Mucosa of stomach (tissue), 1 donor: ENCODE measurements around the gene TUBAL3.

Experiments used
- H3K27me3 ChIP-seq: one replicate; pipeline ENCODE4 v1.7.0; 2013; ENCODE audit warnings: mild to moderate bottlenecking, low read length; ENCODE audit not compliant: control insufficient read depth, insufficient read depth
- H3K36me3 ChIP-seq: one replicate; pipeline ENCODE4 v1.7.0; 2013; ENCODE audit warnings: low read length; ENCODE audit not compliant: control insufficient read depth, insufficient read depth
- H3K4me1 ChIP-seq: one replicate; pipeline ENCODE4 v1.7.0; 2013; ENCODE audit warnings: mild to moderate bottlenecking, low read length; ENCODE audit not compliant: control insufficient read depth, insufficient read depth
- H3K4me3 ChIP-seq: one replicate; pipeline ENCODE4 v1.7.0; 2013; ENCODE audit warnings: low read length
- H3K9ac ChIP-seq: one replicate; pipeline ENCODE4 v1.7.0; 2013; ENCODE audit warnings: mild to moderate bottlenecking, low read length, moderate library complexity
- H3K9me3 ChIP-seq: one replicate; pipeline ENCODE4 v1.7.0; 2013; ENCODE audit warnings: mild to moderate bottlenecking, low read length, moderate library complexity; ENCODE audit not compliant: control insufficient read depth
- donor health status: Pancreatic carcinoma.

The TUBAL3 gene

GRCh38 chr10:5404208-5405041 is at the start of gene TUBAL3:
Gene TUBAL3 (minus strand): TSS chr10:5404828. CDS start chr10:5404792, 36 bp downstream.
- Histone ChIP-seq H3K9me3 (no peaks in the 10 kb centered on the region), H3K9ac (no peak within 1 kb of the TSS), H3K4me3 (no peak within 1 kb of the TSS)

GRCh38 chr10:5453749-5454489 is 49.3 kb upstream of the TUBAL3 start:
- no peak overlapping the region for H3K9ac ChIP-seq
- H3K27me3 ChIP-seq, result no peaks in the 10 kb centered on the region
- H3K4me3 ChIP-seq, result no peak overlapping the region
- no peaks in the 10 kb centered on the region for H3K9me3 ChIP-seq
- peaks cover 12% of the 10 kb centered on the region for H3K36me3 ChIP-seq
- no peaks in the 10 kb centered on the region for H3K4me1 ChIP-seq

More at GRCh38 chr10:5404208-5405041, at the start of gene TUBAL3:
- peaks cover 4% of the 10 kb centered on the region for H3K4me1 ChIP-seq
- no peaks in the 10 kb centered on the region for H3K27me3 ChIP-seq
- H3K36me3 ChIP-seq, result no peaks in the 10 kb centered on the region

DNA sequence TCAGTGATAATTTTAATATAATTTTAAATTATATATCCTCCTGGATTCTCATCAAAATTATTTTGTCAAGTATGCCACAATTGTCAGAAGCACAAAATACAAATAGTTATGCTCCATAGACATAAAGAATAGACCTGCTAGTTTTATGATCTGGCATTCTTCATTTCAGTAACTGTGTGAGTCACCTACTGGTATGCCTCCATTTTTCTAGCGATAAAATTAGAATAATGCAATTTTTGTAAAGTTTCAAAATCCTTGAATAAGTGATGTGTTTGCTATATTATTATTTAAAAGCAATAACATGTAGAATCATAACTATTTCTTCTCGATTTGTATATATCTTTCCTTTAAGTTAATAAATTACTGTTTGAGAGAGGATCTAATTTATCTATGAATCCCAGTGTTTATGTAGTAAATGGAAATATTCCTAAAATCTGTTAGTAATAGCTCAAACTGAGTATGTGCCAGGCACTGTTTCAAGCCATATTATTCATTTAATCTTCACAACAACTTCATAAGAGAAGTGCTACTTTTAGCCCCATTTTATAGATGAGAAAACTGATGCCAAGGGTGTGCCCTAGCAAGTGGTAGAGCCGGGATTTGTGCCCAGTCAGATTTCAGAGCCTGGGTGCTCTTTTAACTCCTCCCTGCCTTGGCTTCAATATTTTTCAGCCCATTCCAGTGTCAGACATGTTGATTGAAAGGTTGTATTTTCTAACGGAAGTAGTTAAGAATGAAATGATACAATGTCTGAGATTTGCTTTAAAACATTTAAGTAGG is 46.2 kb upstream of the TUBAL3 start:
- Histone ChIP-seq H3K4me1 (no peaks in the 10 kb centered on the region), H3K9ac (no peak overlapping the region), H3K36me3 (peaks cover 6% of the 10 kb centered on the region), H3K4me3 (no peak overlapping the region), H3K9me3 (no peaks in the 10 kb centered on the region), H3K27me3 (no peaks in the 10 kb centered on the region)

- Histone ChIP-seq H3K9ac (peak overlapping the region; percentile 92), H3K4me3 (peak overlapping the region; percentile 28), H3K36me3 (peaks cover 6% of the 10 kb centered on the region), H3K4me1 (peaks cover 7% of the 10 kb centered on the region), H3K27me3 (no peaks in the 10 kb centered on the region), H3K9me3 (no peaks in the 10 kb centered on the region)
Measured at GRCh38 chr10:5449823-5450222, 45.2 kb upstream of the TUBAL3 start.

GRCh38 chr10:5449227-5449626 is 44.6 kb upstream of the TUBAL3 start:
- Histone ChIP-seq H3K36me3 (peaks cover 6% of the 10 kb centered on the region), H3K4me3 (peak overlapping the region; percentile 18), H3K27me3 (no peaks in the 10 kb centered on the region), H3K4me1 (peaks cover 10% of the 10 kb centered on the region), H3K9me3 (no peaks in the 10 kb centered on the region), H3K9ac (peak overlapping the region; percentile 92)

GRCh38 chr10:5448333-5449001 is 43.8 kb upstream of the TUBAL3 start:
- no peaks in the 10 kb centered on the region for H3K27me3 ChIP-seq
- H3K36me3 ChIP-seq, result peaks cover 2% of the 10 kb centered on the region
- H3K9ac ChIP-seq, result peak overlapping the region; percentile 92
- H3K4me3 ChIP-seq, result peak overlapping the region; percentile 42
- H3K9me3 ChIP-seq, result no peaks in the 10 kb centered on the region
- H3K4me1 ChIP-seq, result peaks cover 10% of the 10 kb centered on the region

DNA sequence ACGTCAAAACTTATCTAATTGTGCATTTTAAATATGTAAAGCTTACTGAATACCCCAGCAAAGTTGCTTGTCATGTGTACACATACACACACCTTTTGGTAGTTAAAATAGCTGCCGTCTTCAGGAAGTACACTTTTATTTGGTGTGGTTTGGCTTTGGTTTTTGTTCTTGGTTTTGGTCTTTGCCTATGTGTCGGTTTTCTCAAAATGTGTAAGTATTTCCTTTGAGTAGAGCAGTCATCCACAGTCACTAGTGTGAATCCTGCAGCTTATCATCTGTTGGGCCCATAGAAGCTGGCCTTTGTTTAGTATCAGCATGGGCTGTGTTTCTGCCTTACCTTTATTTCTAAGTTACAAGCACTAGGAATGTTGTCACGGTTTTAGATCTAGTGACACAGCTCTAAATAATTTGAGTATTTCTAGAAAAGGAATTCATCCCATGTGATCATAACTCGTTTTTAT is 43.0 kb upstream of the TUBAL3 start:
- no peaks in the 10 kb centered on the region for H3K36me3 ChIP-seq
- H3K27me3 ChIP-seq, result no peaks in the 10 kb centered on the region
- H3K9ac ChIP-seq, result peak overlapping the region; percentile 92
- H3K4me3 ChIP-seq, result peak overlapping the region; percentile 70
- H3K4me1 ChIP-seq, result peaks cover 15% of the 10 kb centered on the region
- H3K9me3 ChIP-seq, result no peaks in the 10 kb centered on the region

- H3K4me1 ChIP-seq, result peaks cover 15% of the 10 kb centered on the region
- H3K4me3 ChIP-seq, result peak overlapping the region; percentile 70
- no peaks in the 10 kb centered on the region for H3K27me3 ChIP-seq
- no peaks in the 10 kb centered on the region for H3K9me3 ChIP-seq
- peak overlapping the region; percentile 92 for H3K9ac ChIP-seq
- H3K36me3 ChIP-seq, result no peaks in the 10 kb centered on the region
Measured at GRCh38 chr10:5447056-5447455, 42.4 kb upstream of the TUBAL3 start.

- Histone ChIP-seq H3K27me3 (no peaks in the 10 kb centered on the region), H3K9ac (peak overlapping the region; percentile 92), H3K9me3 (no peaks in the 10 kb centered on the region)
Measured at GRCh38 chr10:5446390-5446926, 41.8 kb upstream of the TUBAL3 start.

DNA sequence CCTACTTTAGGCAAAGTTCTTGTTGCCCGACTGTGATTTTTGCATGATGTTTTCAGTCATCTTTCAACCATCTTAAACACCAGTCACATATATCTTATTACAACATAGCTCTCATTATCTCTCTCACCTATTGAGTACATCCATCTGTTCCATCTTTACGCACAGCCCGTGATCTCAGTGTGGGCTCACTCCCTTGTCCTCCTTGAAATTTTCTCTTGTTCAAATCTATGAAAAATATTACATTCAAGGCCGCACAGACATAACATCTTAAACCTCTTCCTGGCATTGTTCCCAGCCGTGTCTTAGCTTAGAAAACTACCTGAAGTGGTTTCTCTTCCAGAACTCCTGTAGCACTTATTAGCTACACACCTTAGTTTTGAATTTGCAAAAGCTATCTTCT is 40.4 kb upstream of the TUBAL3 start:
- H3K9me3 ChIP-seq, result no peaks in the 10 kb centered on the region
- no peak overlapping the region for H3K9ac ChIP-seq
- H3K36me3 ChIP-seq, result no peaks in the 10 kb centered on the region
- no peaks in the 10 kb centered on the region for H3K27me3 ChIP-seq
- H3K4me3 ChIP-seq, result no peak overlapping the region
- H3K4me1 ChIP-seq, result peaks cover 15% of the 10 kb centered on the region

More at GRCh38 chr10:5446390-5446926, 41.8 kb upstream of the TUBAL3 start:
- H3K4me1 ChIP-seq, result peaks cover 15% of the 10 kb centered on the region
- peak overlapping the region; percentile 70 for H3K4me3 ChIP-seq
- H3K36me3 ChIP-seq, result no peaks in the 10 kb centered on the region

DNA sequence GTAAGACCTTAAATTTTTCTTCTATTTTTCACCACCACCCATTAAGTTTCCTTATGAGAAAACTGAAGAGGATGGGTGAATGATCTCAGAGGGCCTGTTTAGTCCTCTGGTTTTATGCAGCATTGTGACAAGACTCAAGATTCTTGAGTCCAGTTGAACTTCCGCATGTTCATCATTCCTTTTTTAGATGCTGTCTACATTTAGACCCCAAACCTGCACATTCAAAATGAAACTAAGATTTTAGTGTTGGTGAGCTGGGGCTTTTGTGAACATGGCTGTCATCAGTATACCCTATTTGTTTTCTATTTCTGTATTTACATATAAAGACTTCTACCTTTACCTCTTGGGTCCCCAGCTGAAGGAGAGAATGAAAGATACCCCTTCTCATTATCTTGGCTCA is 38.8 kb upstream of the TUBAL3 start:
- Histone ChIP-seq H3K9me3 (no peaks in the 10 kb centered on the region), H3K4me1 (peaks cover 15% of the 10 kb centered on the region), H3K9ac (no peak overlapping the region), H3K36me3 (no peaks in the 10 kb centered on the region), H3K4me3 (no peak overlapping the region), H3K27me3 (no peaks in the 10 kb centered on the region)
